Measurements from ENCODE around the gene CEBPZ.
"Not testable (repeated sequence)": the region's sequence is repeated elsewhere in the genome, so short reads cannot be mapped to it uniquely, and the experiment has no call there.

DNA sequence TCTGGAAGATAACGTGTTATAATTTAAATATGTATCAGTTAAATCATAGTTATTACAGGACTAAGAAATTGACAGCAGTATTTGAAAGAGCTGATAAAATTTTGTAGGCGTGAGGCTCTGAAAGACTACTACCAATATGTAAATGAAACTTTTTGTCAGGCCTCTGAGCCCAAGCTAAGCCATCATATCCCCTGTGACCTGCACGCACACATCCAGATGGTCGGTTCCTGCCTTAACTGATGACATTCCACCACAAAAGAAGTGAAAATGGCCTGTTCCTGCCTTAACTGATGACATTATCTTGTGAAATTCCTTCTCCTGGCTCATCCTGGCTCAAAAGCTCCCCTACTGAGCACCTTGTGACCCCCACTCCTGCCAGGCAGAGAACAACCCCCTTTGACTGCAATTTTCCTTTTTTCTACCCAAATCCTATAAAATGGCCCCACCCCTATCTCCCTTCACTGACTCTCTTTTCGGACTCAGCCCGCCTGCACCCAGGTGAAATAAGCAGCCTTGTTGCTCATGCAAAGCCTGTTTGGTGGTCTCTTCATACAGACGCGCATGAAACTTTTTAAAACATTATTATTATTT is 26.2 kb downstream of the CEBPZ start:
- TF ChIP-seq EZH2 (IDR thresholded peaks at IDR 0.05; ENCODE audit: borderline replicate concordance, low read depth, low read length, severe bottlenecking); CTCF (IDR thresholded peaks at IDR 0.05; ENCODE audit: borderline replicate concordance, extremely low read depth, low read length, poor library complexity, severe bottlenecking): not testable (repeated sequence)

Data from DND-41 (cell line).